HL-60 (cell line): ENCODE results near the gene ASXL1.

ENCODE experiments used
- DNase-seq, 2 experiments: peaks; one replicate each; pipeline ENCODE4 v3.0.0-alpha.2; 2010 to 2020; ENCODE audit warnings: low read depth in 1 of 2, low spot score in 1 of 2
- H3K27ac ChIP-seq: fragments of 250-450 bp; sonication (Bioruptor Pico); replicated peaks from 2 replicates; pipeline ENCODE4 v1.5.1; 2020; ENCODE audit warnings: mild to moderate bottlenecking, moderate library complexity
- H3K27me3 ChIP-seq: fragments of 250-450 bp; sonication (Bioruptor Pico); 2 replicates; pipeline ENCODE4 v1.5.1; 2021; ENCODE audit warnings: mild to moderate bottlenecking, moderate library complexity; ENCODE audit not compliant: insufficient read depth, poor library complexity, severe bottlenecking
- H3K4me3 ChIP-seq: replicated peaks from 2 replicates; pipeline ENCODE4 v1.5.1; 2011; ENCODE audit warnings: mild to moderate bottlenecking, control low read depth, low read length; ENCODE audit not compliant: insufficient read depth
- CTCF ChIP-seq: IDR thresholded peaks from one replicate; pipeline ENCODE4 v1.5.1; 2011; ENCODE audit warnings: low read length, control low read depth, inconsistent platforms; ENCODE audit not compliant: insufficient read depth
- GABPA ChIP-seq: IDR thresholded peaks from 2 replicates; pipeline ENCODE4 v1.6.1; 2012; ENCODE audit warnings: low read depth
- POLR2AphosphoS5 ChIP-seq: IDR thresholded peaks from 2 replicates; pipeline ENCODE4 v1.6.1; 2012; ENCODE audit warnings: low read depth
- REST ChIP-seq: IDR thresholded peaks from 2 replicates; pipeline ENCODE4 v1.6.1; 2012; ENCODE audit warnings: low read depth; ENCODE audit not compliant: insufficient replicate concordance
- SPI1 ChIP-seq: IDR thresholded peaks from 2 replicates; pipeline ENCODE4 v1.6.1; 2012; ENCODE audit warnings: low read depth, mild to moderate bottlenecking, borderline replicate concordance

Gene ASXL1

GRCh38 chr20:32429745-32430360, 71.7 kb downstream of the ASXL1 start:
- Histone ChIP-seq H3K4me3 (no peak overlapping the region), H3K27me3 (no peaks in the 10 kb centered on the region), H3K27ac (no peak overlapping the region)
- no peak for DNase-seq
- TF ChIP-seq CTCF (no peak), POLR2AphosphoS5 (no peak), REST (no peak)

- Histone ChIP-seq H3K27me3 (no peaks in the 10 kb centered on the region), H3K4me3 (no peak overlapping the region), H3K27ac (no peak overlapping the region)
- TF ChIP-seq CTCF (no peak), SPI1 (no peak), GABPA (no peak), POLR2AphosphoS5 (no peak), REST (no peak)
- DNase-seq, result no peak
Measured at GRCh38 chr20:32431457-32431856, 73.3 kb downstream of the ASXL1 start.

- DNase-seq, result no peak
- H3K4me3 ChIP-seq, result no peak overlapping the region
- no peaks in the 10 kb centered on the region for H3K27me3 ChIP-seq
- H3K27ac ChIP-seq, result no peak overlapping the region
- no peak for TF ChIP-seq REST
- TF ChIP-seq GABPA, result no peak
- TF ChIP-seq SPI1, result no peak
- no peak for TF ChIP-seq CTCF
- no peak for TF ChIP-seq POLR2AphosphoS5
Measured at GRCh38 chr20:32432277-32432676, 74.1 kb downstream of the ASXL1 start.
